Neural progenitor cell (in vitro differentiated cells): Measurements from ENCODE around the gene UBE2E1.

Source experiments
- EZH2 ChIP-seq: fragments of 200-600 bp; sonication (generic); IDR thresholded peaks from 2 replicates; pipeline ENCODE4 v1.6.1; 2017; ENCODE audit warnings: antibody characterized with exemption, mild to moderate bottlenecking, moderate library complexity
- EZH2phosphoT487 ChIP-seq: fragments of 200-600 bp; sonication (generic); IDR thresholded peaks from 2 replicates; pipeline ENCODE4 v1.6.1; 2017; ENCODE audit warnings: antibody characterized with exemption
- TF ChIP-seq, protein P1 (sequence below): fragments of 200-600 bp; sonication (generic); IDR thresholded peaks from 2 replicates; pipeline ENCODE4 v1.5.1; 2017; ENCODE audit warnings: antibody characterized with exemption, mild to moderate bottlenecking

DNA sequence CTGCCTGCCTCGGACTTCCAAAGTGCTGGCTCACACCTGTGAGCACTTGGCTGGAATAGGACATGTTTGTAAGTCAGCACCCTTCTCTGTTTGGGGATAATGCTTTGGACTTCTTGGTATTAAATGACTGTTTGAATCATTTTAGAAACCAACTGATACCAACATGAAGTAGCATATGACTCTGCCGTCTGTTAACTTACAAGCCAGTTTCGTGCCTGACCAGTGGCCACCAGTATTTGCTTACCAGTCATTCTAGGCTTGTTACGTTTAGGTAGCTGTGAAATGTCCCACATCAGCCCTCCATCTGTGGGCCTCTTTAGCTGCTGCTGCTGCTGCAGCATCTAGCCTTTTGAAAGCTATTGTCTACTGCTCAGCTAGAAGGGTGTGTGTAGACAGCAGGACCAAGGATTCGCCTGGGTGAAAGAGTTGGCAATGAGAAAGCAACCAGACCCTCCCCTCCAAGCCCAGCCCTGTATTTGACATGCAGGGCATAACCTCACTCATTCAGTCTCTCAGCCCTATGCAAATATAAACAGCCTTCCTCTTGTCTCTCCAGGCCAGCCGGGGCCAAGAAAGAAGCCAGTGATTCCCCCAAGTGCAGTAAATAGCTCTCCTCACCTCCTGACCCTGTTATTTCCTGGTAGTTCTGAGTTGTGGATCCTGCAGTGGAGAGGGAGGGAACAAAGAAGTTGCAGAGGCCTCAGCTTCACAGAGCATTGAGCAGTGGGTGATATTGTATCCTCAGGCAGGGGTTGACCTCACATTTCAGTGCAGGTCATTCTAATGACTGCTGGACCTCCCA is 60.0 kb downstream of the UBE2E1 start:
- TF ChIP-seq, protein P1, sequence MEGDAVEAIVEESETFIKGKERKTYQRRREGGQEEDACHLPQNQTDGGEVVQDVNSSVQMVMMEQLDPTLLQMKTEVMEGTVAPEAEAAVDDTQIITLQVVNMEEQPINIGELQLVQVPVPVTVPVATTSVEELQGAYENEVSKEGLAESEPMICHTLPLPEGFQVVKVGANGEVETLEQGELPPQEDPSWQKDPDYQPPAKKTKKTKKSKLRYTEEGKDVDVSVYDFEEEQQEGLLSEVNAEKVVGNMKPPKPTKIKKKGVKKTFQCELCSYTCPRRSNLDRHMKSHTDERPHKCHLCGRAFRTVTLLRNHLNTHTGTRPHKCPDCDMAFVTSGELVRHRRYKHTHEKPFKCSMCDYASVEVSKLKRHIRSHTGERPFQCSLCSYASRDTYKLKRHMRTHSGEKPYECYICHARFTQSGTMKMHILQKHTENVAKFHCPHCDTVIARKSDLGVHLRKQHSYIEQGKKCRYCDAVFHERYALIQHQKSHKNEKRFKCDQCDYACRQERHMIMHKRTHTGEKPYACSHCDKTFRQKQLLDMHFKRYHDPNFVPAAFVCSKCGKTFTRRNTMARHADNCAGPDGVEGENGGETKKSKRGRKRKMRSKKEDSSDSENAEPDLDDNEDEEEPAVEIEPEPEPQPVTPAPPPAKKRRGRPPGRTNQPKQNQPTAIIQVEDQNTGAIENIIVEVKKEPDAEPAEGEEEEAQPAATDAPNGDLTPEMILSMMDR: no peak
- TF ChIP-seq EZH2 (no peak), EZH2phosphoT487 (no peak)
